Coronary artery (tissue), 2 donors: ENCODE data around the gene ATXN2.
"Not testable (repeated sequence)": the region's sequence is repeated elsewhere in the genome, so short reads cannot be mapped to it uniquely, and the experiment has no call there.

Source experiments
- DNase-seq: peaks from one replicate; pipeline ENCODE4 v3.0.0-alpha.2; 2017; ENCODE audit warnings: low spot score
- H3K27ac ChIP-seq, 2 donors: fragments of 200-600 bp; sonication (generic); one replicate each; pipeline ENCODE4 v1.5.1; 2016 to 2019
- H3K4me3 ChIP-seq: fragments of 200-600 bp; sonication (generic); 2 replicates; pipeline ENCODE4 v1.5.1; 2016; ENCODE audit warnings: mild to moderate bottlenecking, moderate library complexity
- CTCF ChIP-seq: fragments of 200-600 bp; sonication (generic); IDR thresholded peaks from one replicate; pipeline ENCODE4 v1.5.1; 2019; ENCODE audit warnings: antibody characterized with exemption

The ATXN2 gene

GRCh38 chr12:111506260-111506659 is 92.9 kb downstream of the ATXN2 start:
- no peak for TF ChIP-seq CTCF
- H3K4me3 ChIP-seq = no peak overlapping the region
- DNase-seq = no peak
- no peak overlapping the region for H3K27ac ChIP-seq

- Histone ChIP-seq H3K4me3 (no peak overlapping the region), H3K27ac (no peak overlapping the region)
- DNase-seq = no peak
- TF ChIP-seq CTCF = no peak
Measured at GRCh38 chr12:111505601-111506036, 93.5 kb downstream of the ATXN2 start.

- no peak overlapping the region for H3K4me3 ChIP-seq
- no peak for DNase-seq
- H3K27ac ChIP-seq = no peak overlapping the region
- no peak for TF ChIP-seq CTCF
Measured at GRCh38 chr12:111503116-111503515, 96.0 kb downstream of the ATXN2 start.

GRCh38 chr12:111494676-111495075 is 104.4 kb downstream of the ATXN2 start:
- no peak overlapping the region for H3K4me3 ChIP-seq
- no peak for TF ChIP-seq CTCF
- no peak for DNase-seq
- H3K27ac ChIP-seq = no peak overlapping the region

- peak overlapping the region in 1 of 2 donors; percentile 25 for H3K27ac ChIP-seq
Measured at GRCh38 chr12:111492979-111493378, 106.1 kb downstream of the ATXN2 start.

GRCh38 chr12:111488798-111489197 is 110.3 kb downstream of the ATXN2 start:
- no peak overlapping the region for H3K27ac ChIP-seq
- H3K4me3 ChIP-seq = no peak overlapping the region
- TF ChIP-seq CTCF = no peak
- no peak for DNase-seq

More at GRCh38 chr12:111492979-111493378, 106.1 kb downstream of the ATXN2 start:
- H3K4me3 ChIP-seq, DNase-seq: not testable (repeated sequence)

GRCh38 chr12:111488271-111488670 is 110.8 kb downstream of the ATXN2 start:
- TF ChIP-seq CTCF = no peak
- no peak for DNase-seq
- Histone ChIP-seq H3K27ac (no peak overlapping the region), H3K4me3 (no peak overlapping the region)

- H3K4me3 ChIP-seq = no peak overlapping the region
- no peak overlapping the region for H3K27ac ChIP-seq
- DNase-seq = no peak
- TF ChIP-seq CTCF = no peak
Measured at GRCh38 chr12:111482462-111482861, 116.7 kb downstream of the ATXN2 start.
